ENCODE measurements around the gene VPS18. TPM values are rescaled to one million over a fixed set of nuclear protein-coding genes. Genes with fewer than 3 reads are reported as not detected.
A peak's percentile ranks its signal among the peaks of the same experiment; 100 is the strongest.

The VPS18 gene
- total RNA-seq, 1 donor from 2014 or later: 8.0 TPM

DNA sequence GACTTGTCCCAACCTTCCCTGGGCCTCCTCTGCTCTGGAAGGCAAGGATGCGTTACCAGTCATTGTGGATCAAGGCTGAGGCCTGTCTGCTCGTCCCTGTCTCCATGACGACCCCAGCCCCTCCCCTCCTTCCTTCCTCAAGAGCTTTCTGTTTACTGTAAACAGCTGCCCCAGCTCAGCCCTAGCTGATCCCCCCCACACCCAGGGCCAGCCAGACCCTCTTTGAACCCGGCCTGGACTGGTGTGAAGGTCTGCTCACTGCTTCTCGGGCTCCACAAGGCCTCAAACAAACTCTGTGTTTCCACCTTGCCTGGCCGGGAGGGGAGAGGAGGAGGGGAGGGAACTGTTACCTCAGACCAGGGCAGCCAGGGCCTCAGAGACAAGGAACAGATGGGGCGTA, 16.9 kb downstream of the VPS18 start:
- H3K9ac ChIP-seq: no peak overlapping the region
- Mint-ChIP-seq H3K4me3 (no peak overlapping the region), H3K9me3 (no peaks in the 10 kb centered on the region), H3K27me3 (ENCODE audit: insufficient read depth, low read depth) (peaks cover 15% of the 10 kb centered on the region), H3K27ac (peak overlapping the region; percentile 75), H3K36me3 (no peaks in the 10 kb centered on the region), H3K4me1 (peaks cover 25% of the 10 kb centered on the region)
- peaks cover 29% of the 10 kb centered on the region for H3K4me1 ChIP-seq
- H3K27me3 ChIP-seq: no peaks in the 10 kb centered on the region
- peaks cover 6% of the 10 kb centered on the region for H3F3A ChIP-seq (ENCODE audit: low read depth)
- H4K20me1 ChIP-seq (ENCODE audit: low read depth): peaks cover 15% of the 10 kb centered on the region
- no peak overlapping the region for H3K4me3 ChIP-seq
- no peaks in the 10 kb centered on the region for H3K36me3 ChIP-seq
- H3K9me3 ChIP-seq (ENCODE audit: low read depth): no peaks in the 10 kb centered on the region
- DNase-seq (ENCODE audit: low spot score): peak; percentile 59
- peak overlapping the region; percentile 94 for H2AFZ ChIP-seq (replicated peaks)
- TF ChIP-seq, protein P1, sequence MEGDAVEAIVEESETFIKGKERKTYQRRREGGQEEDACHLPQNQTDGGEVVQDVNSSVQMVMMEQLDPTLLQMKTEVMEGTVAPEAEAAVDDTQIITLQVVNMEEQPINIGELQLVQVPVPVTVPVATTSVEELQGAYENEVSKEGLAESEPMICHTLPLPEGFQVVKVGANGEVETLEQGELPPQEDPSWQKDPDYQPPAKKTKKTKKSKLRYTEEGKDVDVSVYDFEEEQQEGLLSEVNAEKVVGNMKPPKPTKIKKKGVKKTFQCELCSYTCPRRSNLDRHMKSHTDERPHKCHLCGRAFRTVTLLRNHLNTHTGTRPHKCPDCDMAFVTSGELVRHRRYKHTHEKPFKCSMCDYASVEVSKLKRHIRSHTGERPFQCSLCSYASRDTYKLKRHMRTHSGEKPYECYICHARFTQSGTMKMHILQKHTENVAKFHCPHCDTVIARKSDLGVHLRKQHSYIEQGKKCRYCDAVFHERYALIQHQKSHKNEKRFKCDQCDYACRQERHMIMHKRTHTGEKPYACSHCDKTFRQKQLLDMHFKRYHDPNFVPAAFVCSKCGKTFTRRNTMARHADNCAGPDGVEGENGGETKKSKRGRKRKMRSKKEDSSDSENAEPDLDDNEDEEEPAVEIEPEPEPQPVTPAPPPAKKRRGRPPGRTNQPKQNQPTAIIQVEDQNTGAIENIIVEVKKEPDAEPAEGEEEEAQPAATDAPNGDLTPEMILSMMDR (IDR thresholded peaks at IDR 0.05): no peak
- TF ChIP-seq EZH2phosphoT487 (IDR thresholded peaks at IDR 0.05): no peak
- no peak for TF ChIP-seq EZH2 (IDR thresholded peaks at IDR 0.05)
- peak overlapping the region; percentile 49 for H3K4me2 ChIP-seq
- no peak overlapping the region for H3K27ac ChIP-seq
- H3K79me2 ChIP-seq (ENCODE audit: low read depth): no peaks in the 10 kb centered on the region

DNA sequence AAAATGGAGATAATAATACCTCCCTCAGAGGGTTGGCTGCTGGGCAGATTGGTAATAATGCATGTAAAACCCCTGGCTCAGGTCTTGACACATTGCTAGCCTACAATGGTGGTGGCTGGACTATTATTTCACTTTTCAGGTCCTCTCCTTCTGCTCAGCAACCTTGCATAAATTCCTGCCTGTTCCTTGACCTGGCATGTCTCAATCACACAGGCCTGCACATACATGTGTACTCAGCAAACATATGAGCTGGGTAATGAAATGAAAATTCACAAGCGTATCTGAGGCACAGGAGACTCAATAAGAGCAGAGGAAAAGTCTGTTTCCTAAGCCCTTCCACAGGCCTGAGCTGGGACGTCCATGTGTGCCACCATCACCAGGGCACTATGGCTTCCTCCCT, 17.4 kb downstream of the VPS18 start:
- no peaks in the 10 kb centered on the region for H3K9me3 Mint-ChIP-seq
- H3K4me1 Mint-ChIP-seq: peaks cover 25% of the 10 kb centered on the region
- H3K27me3 Mint-ChIP-seq (ENCODE audit: insufficient read depth, low read depth): peaks cover 18% of the 10 kb centered on the region
- Histone ChIP-seq H3K79me2 (ENCODE audit: low read depth) (no peaks in the 10 kb centered on the region), H4K20me1 (ENCODE audit: low read depth) (peaks cover 11% of the 10 kb centered on the region), H3K4me3 (no peak overlapping the region), H3K9me3 (ENCODE audit: low read depth) (no peaks in the 10 kb centered on the region), H3K4me2 (no peak overlapping the region), H3K27ac (no peak overlapping the region), H3K9ac (no peak overlapping the region), H3F3A (ENCODE audit: low read depth) (peaks cover 6% of the 10 kb centered on the region), H3K36me3 (no peaks in the 10 kb centered on the region), H2AFZ (replicated peaks) (no peak overlapping the region), H3K27me3 (peaks cover 4% of the 10 kb centered on the region), H3K4me1 (peaks cover 30% of the 10 kb centered on the region)
- H3K27ac Mint-ChIP-seq: peak overlapping the region; percentile 75
- no peak overlapping the region for H3K4me3 Mint-ChIP-seq
- no peaks in the 10 kb centered on the region for H3K36me3 Mint-ChIP-seq
- no peak for DNase-seq (ENCODE audit: low spot score)
- TF ChIP-seq EZH2phosphoT487 (IDR thresholded peaks at IDR 0.05) (no peak), EZH2 (IDR thresholded peaks at IDR 0.05) (no peak)
- TF ChIP-seq, protein P1 (IDR thresholded peaks at IDR 0.05): no peak

DNA sequence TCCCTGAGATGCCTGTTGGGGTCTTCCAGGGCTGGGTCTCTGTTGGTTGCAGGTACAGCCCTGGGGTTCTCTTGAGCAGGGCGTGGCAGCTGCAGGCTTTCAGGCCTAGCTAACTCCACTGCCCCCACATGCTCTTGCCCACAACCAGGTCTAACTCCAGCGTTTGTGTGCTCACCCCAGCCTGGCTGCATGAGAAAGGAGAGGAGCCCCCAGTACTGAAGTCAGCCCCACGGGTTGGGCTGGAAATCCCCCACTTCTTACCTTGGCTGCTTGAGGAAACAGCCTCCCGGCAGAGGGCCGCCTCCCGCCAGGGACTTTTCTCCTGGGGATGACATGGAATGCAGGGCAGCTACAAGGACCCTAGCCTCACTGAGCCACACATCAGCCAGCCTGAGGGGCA, 18.2 kb downstream of the VPS18 start:
- no peak overlapping the region for H3K9ac ChIP-seq
- H3K79me2 ChIP-seq (ENCODE audit: low read depth): no peaks in the 10 kb centered on the region
- no peak overlapping the region for H3K4me3 Mint-ChIP-seq
- TF ChIP-seq EZH2phosphoT487 (IDR thresholded peaks at IDR 0.05) (no peak), EZH2 (IDR thresholded peaks at IDR 0.05) (no peak)
- TF ChIP-seq, protein P1 (IDR thresholded peaks at IDR 0.05): no peak
- H3K36me3 ChIP-seq: no peaks in the 10 kb centered on the region
- H3K4me3 ChIP-seq: no peak overlapping the region
- H3K36me3 Mint-ChIP-seq: no peaks in the 10 kb centered on the region
- H3K27ac Mint-ChIP-seq: no peak overlapping the region
- no peak overlapping the region for H3K4me2 ChIP-seq
- peaks cover 4% of the 10 kb centered on the region for H4K20me1 ChIP-seq (ENCODE audit: low read depth)
- no peak overlapping the region for H3K27ac ChIP-seq
- peaks cover 4% of the 10 kb centered on the region for H3K27me3 ChIP-seq
- H3K9me3 Mint-ChIP-seq: no peaks in the 10 kb centered on the region
- H3K4me1 Mint-ChIP-seq: peaks cover 25% of the 10 kb centered on the region
- peaks cover 25% of the 10 kb centered on the region for H3K4me1 ChIP-seq
- peaks cover 6% of the 10 kb centered on the region for H3F3A ChIP-seq (ENCODE audit: low read depth)
- DNase-seq (ENCODE audit: low spot score): no peak
- H3K9me3 ChIP-seq (ENCODE audit: low read depth): no peaks in the 10 kb centered on the region
- peaks cover 19% of the 10 kb centered on the region for H3K27me3 Mint-ChIP-seq (ENCODE audit: insufficient read depth, low read depth)
- H2AFZ ChIP-seq (replicated peaks): no peak overlapping the region

Data from neural progenitor cell (in vitro differentiated cells).